ENCODE measurements around the gene GSE1.

The GSE1 gene

GRCh38 chr16:85660843-85661739 is 48.0 kb downstream of the GSE1 start:
- H3K4me2 ChIP-seq = no peak overlapping the region

GRCh38 chr16:85661740-85662481 is 48.8 kb downstream of the GSE1 start:
- Histone ChIP-seq H3K9me3 (no peaks in the 10 kb centered on the region), H3K9ac (no peak overlapping the region), H3K4me2 (no peak overlapping the region), H4K20me1 (peaks cover 97% of the 10 kb centered on the region), H3K4me1 (no peaks in the 10 kb centered on the region; the same call in 1 of the 2 replicates), H3K4me3 (no peak overlapping the region), H3K27ac (no peak overlapping the region), H3K27me3 (no peaks in the 10 kb centered on the region), H3K36me3 (peaks cover 100% of the 10 kb centered on the region)
- no peak for TF ChIP-seq Cebpa-rat (IDR thresholded peaks at IDR 0.05)

More at GRCh38 chr16:85660843-85661739, 48.0 kb downstream of the GSE1 start:
- Histone ChIP-seq H3K27me3 (no peaks in the 10 kb centered on the region), H3K9ac (no peak overlapping the region), H3K4me3 (no peak overlapping the region), H4K20me1 (peaks cover 97% of the 10 kb centered on the region), H3K4me1 (no peaks in the 10 kb centered on the region; the same call in 1 of the 2 replicates), H3K27ac (no peak overlapping the region), H3K9me3 (no peaks in the 10 kb centered on the region), H3K36me3 (peaks cover 100% of the 10 kb centered on the region)
- TF ChIP-seq Cebpa-rat (IDR thresholded peaks at IDR 0.05) = no peak

GRCh38 chr16:85662482-85662812 is 49.3 kb downstream of the GSE1 start:
- no peak overlapping the region for H3K9ac ChIP-seq
- no peak overlapping the region for H3K4me2 ChIP-seq
- H3K27ac ChIP-seq = no peak overlapping the region

GRCh38 chr16:85662976-85663830 is 50.1 kb downstream of the GSE1 start:
- H3K9ac ChIP-seq = no peak overlapping the region
- peaks cover 97% of the 10 kb centered on the region for H4K20me1 ChIP-seq
- no peak overlapping the region for H3K4me3 ChIP-seq
- H3K27ac ChIP-seq = no peak overlapping the region
- no peak for TF ChIP-seq Cebpa-rat (IDR thresholded peaks at IDR 0.05)
- peaks cover 100% of the 10 kb centered on the region for H3K36me3 ChIP-seq
- no peaks in the 10 kb centered on the region for H3K9me3 ChIP-seq
- no peak overlapping the region for H3K4me2 ChIP-seq
- H3K4me1 ChIP-seq = no peaks in the 10 kb centered on the region; the same call in 1 of the 2 replicates
- H3K27me3 ChIP-seq = no peaks in the 10 kb centered on the region

More at GRCh38 chr16:85662482-85662812, 49.3 kb downstream of the GSE1 start:
- no peaks in the 10 kb centered on the region for H3K27me3 ChIP-seq
- no peaks in the 10 kb centered on the region; the same call in 1 of the 2 replicates for H3K4me1 ChIP-seq
- H3K36me3 ChIP-seq = peaks cover 100% of the 10 kb centered on the region
- no peak for TF ChIP-seq Cebpa-rat (IDR thresholded peaks at IDR 0.05)
- peaks cover 97% of the 10 kb centered on the region for H4K20me1 ChIP-seq
- H3K9me3 ChIP-seq = no peaks in the 10 kb centered on the region
- H3K4me3 ChIP-seq = no peak overlapping the region

GRCh38 chr16:85663891-85664321 is 50.8 kb downstream of the GSE1 start:
- TF ChIP-seq Cebpa-rat (IDR thresholded peaks at IDR 0.05) = no peak
- Histone ChIP-seq H3K4me3 (no peak overlapping the region), H4K20me1 (peaks cover 97% of the 10 kb centered on the region), H3K4me1 (no peaks in the 10 kb centered on the region; the same call in 1 of the 2 replicates), H3K36me3 (peaks cover 100% of the 10 kb centered on the region), H3K27ac (no peak overlapping the region), H3K9ac (no peak overlapping the region), H3K27me3 (no peaks in the 10 kb centered on the region), H3K9me3 (no peaks in the 10 kb centered on the region), H3K4me2 (no peak overlapping the region)

- Histone ChIP-seq H4K20me1 (peaks cover 97% of the 10 kb centered on the region), H3K27ac (no peak overlapping the region), H3K27me3 (no peaks in the 10 kb centered on the region), H3K9me3 (no peaks in the 10 kb centered on the region), H3K36me3 (peaks cover 100% of the 10 kb centered on the region), H3K4me2 (no peak overlapping the region), H3K4me1 (no peaks in the 10 kb centered on the region), H3K4me3 (no peak overlapping the region), H3K9ac (no peak overlapping the region)
- no peak for TF ChIP-seq Cebpa-rat (IDR thresholded peaks at IDR 0.05)
Observed at GRCh38 chr16:85664580-85665372, 51.7 kb downstream of the GSE1 start.

GRCh38 chr16:85665373-85665740 is 52.2 kb downstream of the GSE1 start:
- no peak overlapping the region for H3K27ac ChIP-seq
- no peak overlapping the region for H3K4me2 ChIP-seq
- no peaks in the 10 kb centered on the region for H3K4me1 ChIP-seq
- no peaks in the 10 kb centered on the region for H3K27me3 ChIP-seq
- TF ChIP-seq Cebpa-rat (IDR thresholded peaks at IDR 0.05) = no peak
- H3K36me3 ChIP-seq = peaks cover 100% of the 10 kb centered on the region
- H3K4me3 ChIP-seq = no peak overlapping the region
- H3K9ac ChIP-seq = no peak overlapping the region
- no peaks in the 10 kb centered on the region for H3K9me3 ChIP-seq
- peaks cover 97% of the 10 kb centered on the region for H4K20me1 ChIP-seq

- Histone ChIP-seq H3K27me3 (no peaks in the 10 kb centered on the region), H3K36me3 (peaks cover 100% of the 10 kb centered on the region), H3K9me3 (no peaks in the 10 kb centered on the region), H3K27ac (no peak overlapping the region), H3K4me3 (no peak overlapping the region), H3K9ac (no peak overlapping the region), H3K4me2 (no peak overlapping the region), H4K20me1 (peaks cover 93% of the 10 kb centered on the region), H3K4me1 (no peaks in the 10 kb centered on the region)
- TF ChIP-seq Cebpa-rat (IDR thresholded peaks at IDR 0.05) = no peak
Observed at GRCh38 chr16:85665929-85666328, 52.8 kb downstream of the GSE1 start.

- no peaks in the 10 kb centered on the region for H3K9me3 ChIP-seq
- no peak overlapping the region for H3K4me3 ChIP-seq
- H3K4me2 ChIP-seq = no peak overlapping the region
- H3K36me3 ChIP-seq = peaks cover 100% of the 10 kb centered on the region
- H3K4me1 ChIP-seq = no peaks in the 10 kb centered on the region
- no peak for TF ChIP-seq Cebpa-rat (IDR thresholded peaks at IDR 0.05)
- peaks cover 89% of the 10 kb centered on the region for H4K20me1 ChIP-seq
- H3K27me3 ChIP-seq = no peaks in the 10 kb centered on the region
- no peak overlapping the region for H3K27ac ChIP-seq
- H3K9ac ChIP-seq = no peak overlapping the region
Observed at GRCh38 chr16:85667261-85667660, 54.1 kb downstream of the GSE1 start.
